ENCODE measurements around the gene SLC27A6.

The SLC27A6 gene

GRCh38 chr5:128973244-128973643 is 8.0 kb downstream of the SLC27A6 start:
- DNase-seq (ENCODE audit: insufficient read length, low spot score) (no peak), FAIRE-seq (no peak)
- no peak for TF ChIP-seq CTCF (IDR thresholded peaks at IDR 0.05; ENCODE audit: insufficient read depth, missing control alignments)

- FAIRE-seq (no peak), DNase-seq (ENCODE audit: insufficient read length, low spot score) (no peak)
- no peak for TF ChIP-seq CTCF (IDR thresholded peaks at IDR 0.05; ENCODE audit: insufficient read depth, missing control alignments)
Observed at GRCh38 chr5:128974567-128974966, 9.3 kb downstream of the SLC27A6 start.

GRCh38 chr5:128979761-128980160 is 14.5 kb downstream of the SLC27A6 start:
- DNase-seq (ENCODE audit: insufficient read length, low spot score) = no peak
- no peak for TF ChIP-seq CTCF (IDR thresholded peaks at IDR 0.05; ENCODE audit: insufficient read depth, missing control alignments)
- FAIRE-seq = no peak

- FAIRE-seq = no peak
- TF ChIP-seq CTCF (IDR thresholded peaks at IDR 0.05; ENCODE audit: insufficient read depth, missing control alignments) = no peak
- no peak for DNase-seq (ENCODE audit: insufficient read length, low spot score)
Observed at GRCh38 chr5:128980917-128981316, 15.6 kb downstream of the SLC27A6 start.

- no peak for DNase-seq (ENCODE audit: insufficient read length, low spot score)
- no peak for FAIRE-seq
Observed at GRCh38 chr5:128984480-128984879, 19.2 kb downstream of the SLC27A6 start.

GRCh38 chr5:128988476-128988875 is 23.2 kb downstream of the SLC27A6 start:
- no peak for DNase-seq (ENCODE audit: insufficient read length, low spot score)
- TF ChIP-seq CTCF (IDR thresholded peaks at IDR 0.05; ENCODE audit: insufficient read depth, missing control alignments) = no peak
- FAIRE-seq = no peak

More at GRCh38 chr5:128984480-128984879, 19.2 kb downstream of the SLC27A6 start:
- TF ChIP-seq CTCF (IDR thresholded peaks at IDR 0.05; ENCODE audit: insufficient read depth, missing control alignments) = no peak

GRCh38 chr5:129001841-129002526 is 36.7 kb downstream of the SLC27A6 start:
- DNase-seq (ENCODE audit: insufficient read length, low spot score) (no peak), FAIRE-seq (no peak)
- TF ChIP-seq CTCF (IDR thresholded peaks at IDR 0.05; ENCODE audit: insufficient read depth, missing control alignments) = no peak

Measured in D721Med (cell line).